Fibroblast of skin of left biceps (primary cell): Measurements from ENCODE around the gene COTL1.
A peak's percentile ranks its signal among the peaks of the same experiment; 100 is the strongest.
"Not testable (repeated sequence)": the region's sequence is repeated elsewhere in the genome, so short reads cannot be mapped to it uniquely, and the experiment has no call there.

ENCODE experiments used
- DNase-seq, 2 experiments: peaks; one replicate each; pipeline ENCODE4 v3.0.0-alpha.2; 2013; ENCODE audit warnings: low read depth in 2 of 2

Gene COTL1

DNA sequence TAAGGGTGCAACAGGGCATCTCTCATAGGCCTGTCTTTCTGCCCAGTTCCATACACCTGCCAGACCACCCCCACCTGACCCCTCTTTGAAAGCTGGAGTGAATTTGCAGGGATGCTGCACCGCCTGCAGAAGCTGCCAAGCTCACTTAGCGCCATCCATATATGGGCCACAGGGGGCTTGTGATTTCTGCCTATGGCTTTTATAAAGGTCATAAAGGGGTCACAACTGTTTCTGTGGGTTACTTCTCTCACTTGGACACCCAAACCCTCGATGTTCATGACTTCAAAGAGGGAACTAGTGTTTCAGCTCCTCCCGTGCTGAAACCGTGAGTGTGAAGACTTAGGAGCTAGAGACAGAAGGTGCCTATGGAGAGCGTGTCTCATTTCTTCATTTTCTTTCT lies 89.6 kb downstream of the COTL1 start:
- DNase-seq: no peak

DNA sequence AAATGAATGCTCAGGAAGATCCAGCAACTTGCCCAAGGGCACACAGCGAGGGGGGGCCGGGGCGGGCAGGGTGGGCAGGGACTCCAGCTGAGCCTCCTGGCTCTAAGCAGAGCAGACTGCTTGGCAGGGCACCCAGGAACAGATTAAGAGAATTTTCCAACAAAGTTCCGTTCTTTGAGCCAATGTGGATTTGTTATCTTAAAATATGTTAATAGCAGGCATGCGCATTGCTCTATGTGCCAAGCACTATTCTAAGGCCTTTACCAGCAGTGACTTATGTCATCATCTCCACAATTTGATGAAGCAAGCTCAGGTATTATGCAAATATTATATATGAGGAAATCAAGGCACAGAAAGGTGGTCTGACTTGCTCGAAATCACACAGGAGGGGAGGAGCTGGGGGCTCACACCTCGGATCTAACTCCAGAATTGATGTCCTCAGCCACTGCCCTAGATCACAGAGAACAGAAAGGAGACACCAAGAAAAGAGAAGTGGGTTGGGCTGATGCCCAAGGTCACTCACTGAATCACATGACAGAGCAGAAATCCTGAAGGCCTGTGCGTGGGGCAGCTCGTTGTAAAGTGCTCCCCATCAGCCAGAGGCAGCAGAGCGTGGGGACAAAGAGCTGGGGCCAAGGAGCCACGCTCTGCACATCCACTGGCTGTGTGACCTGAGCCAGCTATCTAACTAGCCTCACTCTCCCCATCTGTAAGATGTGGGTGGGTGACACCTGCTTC lies 90.2 kb downstream of the COTL1 start:
- no peak for DNase-seq

DNA sequence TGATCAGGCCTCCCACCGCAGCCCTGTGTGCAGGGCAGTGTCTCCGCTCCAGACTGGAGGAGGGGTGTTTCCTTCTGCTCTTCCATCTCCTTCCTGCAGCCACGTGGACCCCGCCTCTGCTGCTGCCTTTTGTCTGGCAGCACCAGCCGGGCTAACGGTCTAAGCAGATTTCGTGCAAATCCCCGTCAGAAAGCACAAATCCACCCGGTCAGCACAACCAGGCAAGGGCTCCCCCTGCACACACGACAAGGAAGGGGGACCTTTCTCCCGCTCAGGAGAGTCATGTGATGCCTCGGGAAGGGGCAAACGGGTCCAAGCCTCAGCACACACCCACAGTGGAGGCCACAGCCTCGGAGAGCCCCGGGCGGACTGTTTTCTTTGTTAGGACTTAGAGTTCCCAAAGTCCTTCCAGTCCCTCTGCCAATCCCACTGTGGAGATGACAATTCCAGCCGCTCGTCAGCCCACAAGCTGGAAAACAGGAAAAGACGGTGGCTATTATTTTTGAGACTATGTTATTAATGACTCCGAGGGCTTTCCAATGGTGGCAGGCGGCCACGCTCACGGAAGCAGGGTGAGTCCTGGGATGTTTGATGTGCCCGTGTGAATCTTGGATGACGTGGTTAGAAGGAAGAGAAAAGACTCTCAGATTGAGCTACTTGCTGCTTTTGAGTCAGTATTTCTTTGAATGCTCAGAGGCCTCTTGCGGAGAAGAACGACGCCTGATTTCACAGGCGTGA lies 90.9 kb downstream of the COTL1 start:
- no peak for DNase-seq

DNA sequence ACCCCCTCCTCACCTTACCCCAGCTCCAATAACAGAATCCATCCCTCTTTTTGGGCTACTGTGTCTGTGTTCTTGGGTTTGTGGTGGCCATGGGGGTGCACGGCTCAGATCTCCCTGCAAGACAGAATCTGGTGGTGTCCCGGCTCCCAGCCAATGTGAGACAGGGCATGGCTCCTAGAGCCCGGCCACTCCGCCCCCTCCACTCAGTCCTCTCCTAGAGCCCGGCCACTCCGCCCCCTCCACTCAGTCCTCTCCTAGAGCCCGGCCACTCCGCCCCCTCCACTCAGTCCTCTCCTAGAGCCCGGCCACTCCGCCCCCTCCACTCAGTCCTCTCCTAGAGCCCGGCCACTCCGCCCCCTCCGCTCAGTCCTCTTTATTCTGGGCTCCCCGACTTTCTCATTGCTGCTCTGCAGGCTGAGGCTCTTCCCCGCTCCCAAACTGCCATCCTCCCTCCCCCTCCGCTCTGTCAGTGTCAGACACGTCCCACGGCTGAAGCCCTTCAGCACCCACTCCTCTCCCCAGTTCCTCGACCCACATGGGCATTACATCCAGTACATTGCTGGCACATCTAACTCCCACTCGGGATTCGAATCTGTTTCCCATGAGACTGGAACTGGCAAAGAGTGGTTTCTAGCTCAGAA lies 92.8 kb downstream of the COTL1 start:
- DNase-seq: not testable (repeated sequence)

DNA sequence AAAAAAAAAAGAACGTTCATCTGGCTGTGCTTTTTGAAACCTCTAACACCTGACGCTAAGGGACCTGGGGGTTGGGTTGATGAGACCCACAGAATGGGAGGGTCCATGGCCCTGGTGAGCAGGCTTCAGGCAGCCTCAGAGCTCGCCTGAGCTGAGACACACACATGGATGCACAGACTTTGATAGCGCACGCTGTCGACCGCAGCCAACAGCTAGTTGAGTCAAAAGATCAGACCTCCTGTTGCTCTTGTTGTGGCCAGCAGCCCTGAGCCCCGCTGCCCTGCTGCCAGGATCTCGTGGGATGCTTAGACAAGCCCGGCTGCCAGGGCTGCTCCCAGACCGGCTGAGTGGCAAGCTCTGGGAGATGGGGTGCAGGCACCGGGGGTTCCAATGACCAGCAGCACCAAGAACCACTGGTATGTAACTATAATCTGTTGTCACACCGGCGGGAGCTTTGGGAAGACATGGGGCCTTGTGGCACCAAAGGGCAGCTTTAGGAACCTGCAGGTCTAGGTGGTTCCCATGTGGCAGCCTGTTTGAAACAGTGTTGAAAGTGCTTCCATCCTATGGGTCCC lies 93.4 kb downstream of the COTL1 start:
- DNase-seq: no peak

DNA sequence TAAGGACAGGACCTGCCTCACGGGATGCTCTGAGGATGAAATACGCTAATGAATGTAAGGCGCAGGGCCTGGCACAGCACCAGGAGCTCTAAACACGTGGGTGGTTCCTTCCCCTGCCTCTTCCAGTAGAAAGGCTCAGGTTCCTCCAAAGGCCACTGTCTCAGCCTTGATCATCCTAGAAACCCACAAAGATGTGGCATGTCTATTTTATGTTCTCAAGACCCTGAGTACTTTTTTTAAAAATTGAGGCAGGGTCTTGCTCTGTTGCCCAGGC lies 96.4 kb downstream of the COTL1 start:
- no peak for DNase-seq

DNA sequence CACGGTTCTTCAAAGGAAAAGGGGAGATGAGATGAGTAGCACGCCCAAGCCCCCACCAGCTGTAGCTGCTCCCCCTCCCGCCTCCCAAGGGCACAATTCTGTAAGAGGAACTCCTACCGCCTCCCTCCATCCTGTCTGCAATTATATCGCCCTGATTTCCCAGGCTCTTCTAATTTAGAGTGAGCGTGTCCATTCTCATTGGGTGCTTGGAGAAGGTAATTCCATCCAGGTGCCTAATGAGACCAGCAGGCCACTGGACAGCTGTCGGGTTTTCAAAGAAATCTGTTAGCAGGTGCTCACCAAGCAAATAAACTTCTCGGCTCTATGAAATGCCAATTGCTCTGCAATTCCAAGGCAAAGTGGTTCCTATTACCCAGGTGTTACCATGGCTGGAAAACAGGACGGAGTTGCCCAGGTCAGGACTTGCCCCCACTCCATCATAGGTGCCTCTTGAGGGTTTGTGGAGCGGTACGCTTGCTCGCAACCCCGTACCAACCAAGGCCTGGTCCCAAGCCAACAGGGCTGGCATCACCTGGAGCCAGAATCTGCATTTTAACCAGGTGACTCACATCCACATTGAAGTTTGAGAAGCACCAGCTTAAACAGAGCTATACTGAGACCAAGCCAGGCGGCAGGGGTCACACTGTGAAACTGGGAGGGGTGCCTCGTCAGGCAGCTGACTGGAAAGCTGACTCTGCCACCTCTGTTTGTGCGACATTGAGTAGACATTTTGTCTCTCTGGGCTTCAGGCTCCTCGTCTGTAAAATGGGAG lies 97.0 kb downstream of the COTL1 start:
- DNase-seq: no peak

DNA sequence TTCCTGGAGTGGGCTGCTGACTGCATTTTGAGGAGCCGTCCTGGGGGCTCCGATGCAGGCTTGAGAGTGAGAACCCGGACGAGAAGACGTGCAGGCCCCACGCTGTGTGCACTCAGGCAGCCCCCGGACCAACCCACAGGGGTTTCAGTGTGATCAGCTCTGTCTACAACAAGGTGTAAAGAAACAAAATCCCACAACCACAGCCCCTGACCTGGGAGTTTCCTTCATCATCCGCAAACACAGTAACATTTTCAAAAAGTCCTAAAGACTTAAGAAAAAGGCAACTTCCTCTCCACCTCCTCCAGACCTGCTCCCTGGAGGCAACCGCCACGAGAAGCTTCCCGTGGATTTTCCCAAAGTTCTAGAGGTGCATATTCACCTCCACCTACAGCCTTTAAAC lies 98.0 kb downstream of the COTL1 start:
- no peak for DNase-seq

DNA sequence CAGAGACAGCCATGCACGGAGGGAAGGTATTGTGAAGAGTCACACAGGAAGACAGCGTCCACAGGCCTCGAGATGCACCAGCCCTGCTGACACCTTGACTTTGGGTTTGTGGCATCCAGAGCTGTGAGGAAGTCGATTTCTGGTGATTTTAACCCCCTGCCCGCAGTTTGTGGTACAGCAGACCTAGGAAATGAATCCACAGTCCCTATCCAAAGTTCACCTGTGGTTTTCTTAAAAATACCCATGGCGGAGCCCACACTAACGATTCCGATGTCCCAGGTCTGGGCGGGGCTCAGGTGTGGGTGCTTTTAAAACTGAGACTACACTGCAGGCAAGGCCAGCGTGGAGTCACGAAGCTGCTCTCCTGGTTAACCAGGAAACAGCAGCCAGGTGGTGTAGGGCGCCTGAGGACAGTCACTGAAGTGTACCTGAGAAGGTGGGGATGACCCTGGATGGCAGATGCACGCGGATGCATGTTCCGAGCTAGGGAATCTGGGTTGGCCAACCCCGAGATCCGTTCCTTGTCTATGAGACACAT lies 99.0 kb downstream of the COTL1 start:
- no peak for DNase-seq

DNA sequence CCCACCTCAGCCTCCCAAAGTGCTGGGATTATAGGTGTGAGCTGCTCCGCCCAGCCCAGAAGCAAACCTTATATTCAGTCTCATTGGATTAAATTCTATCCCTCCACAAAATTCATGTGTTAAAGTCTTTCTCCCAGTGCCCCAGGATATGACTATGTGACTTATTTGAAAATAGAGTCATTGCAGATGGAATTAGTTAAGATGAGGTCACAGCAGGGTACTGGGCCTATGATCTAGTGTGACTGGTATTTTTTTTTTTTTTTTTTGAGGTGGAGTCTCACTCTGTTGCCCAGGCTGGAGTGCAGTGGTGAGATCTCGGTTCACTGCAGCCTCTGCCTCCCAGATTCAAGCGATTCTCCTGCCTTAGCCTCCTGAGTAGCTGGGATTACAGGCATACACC lies 99.7 kb downstream of the COTL1 start:
- peak; percentile 29 to 34 for DNase-seq

DNA sequence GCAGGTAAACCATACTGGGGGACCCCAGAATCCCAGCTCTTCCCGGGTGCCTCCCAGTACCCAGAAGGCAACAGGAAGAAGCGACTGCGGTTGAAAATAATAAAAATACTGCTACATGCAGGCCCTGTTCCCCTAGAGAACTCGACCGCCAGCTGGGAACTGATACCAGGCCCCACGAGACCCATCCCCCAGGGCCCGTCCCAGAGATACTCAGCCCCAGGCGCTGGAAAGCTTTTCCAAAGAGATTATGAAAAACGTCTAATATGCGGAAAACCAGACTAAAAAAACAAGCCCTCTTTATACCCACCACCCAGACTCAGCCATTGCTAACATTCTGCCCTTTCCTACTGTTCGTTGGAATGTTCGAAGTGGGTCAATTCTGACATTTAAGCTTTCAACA lies 100.5 kb downstream of the COTL1 start:
- DNase-seq: no peak
